ENCODE data around the gene FABP2.
A peak's percentile ranks its signal among the peaks of the same experiment; 100 is the strongest.
"Not testable (repeated sequence)": the region's sequence is repeated elsewhere in the genome, so short reads cannot be mapped to it uniquely, and the experiment has no call there.

Gene FABP2

DNA sequence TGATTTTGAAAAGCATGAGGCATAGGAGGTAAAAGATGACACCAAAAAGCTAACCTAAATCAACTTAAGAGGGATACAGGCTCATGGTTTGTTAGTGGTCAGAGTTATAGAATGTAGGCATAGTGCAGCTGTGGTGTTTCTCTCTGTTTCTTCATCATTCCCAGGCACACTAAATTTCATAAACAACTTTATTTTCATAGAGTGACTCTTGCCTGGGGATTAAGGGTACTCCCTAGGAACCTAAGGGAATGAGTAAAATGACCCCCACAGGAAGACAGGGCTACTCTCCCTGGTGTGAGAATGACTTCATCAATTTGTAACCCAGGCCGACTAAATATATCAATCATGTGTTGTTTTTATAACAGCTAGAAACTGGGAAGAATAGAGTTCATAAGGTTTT lies 11.1 kb downstream of the FABP2 start:
- DNase-seq (ENCODE audit: low read depth in 3 of 3), result no peak

- DNase-seq (ENCODE audit: low read depth in 3 of 3), result no peak
Measured at GRCh38 chr4:119307606-119308005, 14.3 kb downstream of the FABP2 start.

DNA sequence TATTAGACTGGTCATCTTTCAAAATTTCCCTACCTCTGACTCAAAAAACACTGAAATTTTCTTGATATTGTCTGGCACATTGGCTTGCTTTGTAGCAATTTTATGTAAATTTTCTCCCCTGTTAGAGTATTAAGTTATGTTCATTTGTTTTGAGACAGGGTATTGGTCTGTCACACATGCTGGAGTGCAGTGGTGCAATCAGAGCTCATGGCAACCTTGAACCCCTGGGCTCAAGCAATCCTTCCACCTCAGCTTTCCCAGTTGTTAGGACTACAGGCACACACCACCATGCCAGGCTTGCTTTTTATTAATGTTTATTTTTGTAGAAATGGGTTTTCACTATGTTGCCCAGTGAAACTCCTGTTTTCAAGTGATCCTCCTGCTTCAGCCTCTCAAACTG lies 17.5 kb downstream of the FABP2 start:
- DNase-seq (ENCODE audit: low read depth in 3 of 3), result no peak

DNA sequence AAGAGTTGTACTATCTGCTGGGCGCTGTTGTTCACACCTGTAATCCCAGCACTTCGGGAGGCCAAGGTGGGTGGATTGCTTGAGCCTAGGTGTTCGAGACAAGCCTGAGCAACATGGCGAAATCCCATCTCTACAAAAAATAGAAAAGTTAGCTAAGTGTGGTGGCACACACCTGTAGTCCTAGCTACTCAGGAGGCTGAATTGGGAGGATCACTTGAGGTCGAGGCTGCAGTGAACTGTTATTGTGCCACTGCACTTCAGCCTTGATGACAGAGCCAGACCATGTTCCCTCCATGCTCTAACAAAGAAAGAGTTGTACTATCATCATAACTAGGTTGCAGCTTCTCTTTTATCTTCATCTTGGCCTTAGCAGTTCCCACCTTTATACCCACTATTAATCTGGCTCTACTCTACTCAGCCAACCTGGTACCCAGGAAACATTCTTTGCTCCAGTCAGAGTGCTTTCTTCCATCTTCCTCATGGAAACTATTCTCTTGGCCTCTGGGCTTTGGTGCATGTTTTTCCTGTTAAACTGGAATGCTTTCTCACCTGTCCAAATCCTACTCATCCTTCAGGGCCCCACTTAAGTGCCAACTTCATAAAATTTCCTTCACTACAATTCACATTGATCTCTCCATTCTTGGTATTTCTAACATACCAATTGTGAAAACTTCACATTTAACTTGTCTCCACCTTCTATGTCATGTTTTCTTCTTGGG lies 18.2 kb downstream of the FABP2 start:
- DNase-seq (ENCODE audit: low read depth in 3 of 3), result no peak

DNA sequence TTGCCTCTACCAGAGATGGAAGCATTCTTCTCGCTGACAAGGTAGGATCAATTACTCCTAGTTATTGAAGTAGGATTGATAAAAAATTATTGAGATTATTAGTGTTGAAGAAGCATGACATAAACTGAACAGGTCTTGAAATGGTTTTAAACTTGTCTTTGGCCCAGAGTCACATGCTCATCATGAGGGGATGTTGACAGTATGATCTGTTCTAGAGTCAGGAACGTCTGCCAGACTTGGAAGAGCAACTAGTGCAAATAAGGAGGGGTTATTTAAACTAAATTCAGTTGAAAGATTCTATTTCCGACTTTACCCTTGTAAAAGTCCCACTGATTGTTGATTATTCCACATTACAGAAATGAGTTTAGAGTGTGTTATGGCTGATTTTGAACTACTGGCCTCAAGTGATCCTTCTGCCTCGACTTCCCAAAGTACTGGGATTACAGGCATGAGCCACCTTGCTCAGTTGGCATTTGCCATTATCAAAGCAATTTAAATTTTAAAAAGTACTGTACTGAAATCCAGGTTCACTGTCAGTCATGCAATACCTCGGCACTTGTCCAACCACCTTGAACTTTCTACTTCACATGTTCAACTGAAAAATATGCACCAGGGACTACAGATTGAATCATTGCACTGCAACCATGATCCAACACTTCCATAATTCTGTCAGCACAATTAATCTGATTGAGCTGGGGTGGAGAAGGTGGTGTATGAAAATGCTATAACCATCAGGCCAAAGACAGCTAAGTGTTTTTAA lies 19.7 kb downstream of the FABP2 start:
- DNase-seq (ENCODE audit: low read depth in 3 of 3), result no peak

- DNase-seq (ENCODE audit: low read depth in 3 of 3), result peak; percentile 83 to 87 (median 87)
Measured at GRCh38 chr4:119300101-119300978, 21.6 kb downstream of the FABP2 start.

DNA sequence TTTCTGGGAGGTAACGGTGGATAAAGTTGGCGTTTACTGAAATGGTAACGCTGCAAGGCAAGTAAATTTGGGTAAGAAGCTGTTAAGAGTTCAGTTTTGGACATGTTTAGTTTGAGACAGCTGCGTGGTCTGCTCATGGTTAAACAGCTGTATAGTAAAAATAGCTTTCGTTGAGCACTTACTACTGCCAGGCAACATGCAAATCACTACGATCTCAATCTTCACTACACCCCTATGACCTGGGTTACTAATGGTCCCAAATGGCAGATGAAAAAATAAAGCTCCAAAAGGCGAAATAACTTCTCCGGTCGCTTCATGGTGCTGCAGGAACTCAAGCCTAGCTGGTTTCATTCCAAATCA lies 22.2 kb downstream of the FABP2 start:
- no peak for DNase-seq (ENCODE audit: low read depth in 3 of 3)

DNA sequence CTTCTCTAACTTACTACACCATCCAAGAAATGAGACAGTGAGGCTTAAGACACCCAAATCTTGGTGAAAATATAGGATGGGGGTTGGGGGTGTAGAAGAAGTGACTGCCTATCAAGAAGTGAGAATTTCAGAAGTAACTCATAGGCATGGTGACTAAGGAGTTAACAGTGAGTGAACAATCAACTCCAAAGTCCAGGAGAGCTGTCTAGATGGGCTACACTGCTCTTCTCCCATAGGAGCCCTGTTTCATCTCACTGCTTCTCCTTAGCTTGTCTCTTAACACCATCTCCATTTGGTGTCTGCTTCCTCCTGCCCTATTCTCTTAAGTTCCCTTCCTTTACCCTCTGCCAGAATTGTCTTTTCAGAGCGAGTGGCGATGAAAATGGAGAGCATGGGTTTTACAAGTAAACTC lies 22.7 kb downstream of the FABP2 start:
- DNase-seq (ENCODE audit: low read depth in 3 of 3), result no peak

- no peak for DNase-seq (ENCODE audit: low read depth in 3 of 3)
Measured at GRCh38 chr4:119297795-119298194, 24.1 kb downstream of the FABP2 start.

- no peak for DNase-seq (ENCODE audit: low read depth in 3 of 3)
Measured at GRCh38 chr4:119296356-119296755, 25.6 kb downstream of the FABP2 start.

DNA sequence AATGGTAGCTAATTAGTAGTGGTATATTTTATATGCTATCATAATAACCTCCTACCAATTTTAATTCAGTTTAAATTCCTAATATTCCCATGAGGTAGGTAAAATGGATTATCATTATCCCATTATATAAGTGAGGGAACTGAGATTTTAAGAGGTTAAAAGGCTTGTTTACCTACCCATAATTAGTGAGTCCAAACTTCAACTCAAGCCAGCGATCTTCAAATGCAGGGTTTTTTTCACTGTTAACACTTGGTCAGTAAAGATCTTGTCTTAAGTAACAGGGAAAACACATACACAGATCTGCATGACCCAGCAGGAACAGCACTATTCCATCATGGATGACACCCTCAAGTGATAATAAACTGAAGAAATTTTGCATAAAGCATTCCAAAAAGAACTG lies 31.3 kb downstream of the FABP2 start:
- DNase-seq (ENCODE audit: low read depth in 3 of 3), result no peak

GRCh38 chr4:119289313-119289712 lies 32.6 kb downstream of the FABP2 start:
- no peak for DNase-seq (ENCODE audit: low read depth in 3 of 3)

GRCh38 chr4:119286377-119287002 lies 35.4 kb downstream of the FABP2 start:
- no peak for DNase-seq (ENCODE audit: low read depth in 3 of 3)

- no peak for DNase-seq (ENCODE audit: low read depth in 3 of 3)
Measured at GRCh38 chr4:119284876-119285780, 36.8 kb downstream of the FABP2 start.

- DNase-seq (ENCODE audit: low read depth in 3 of 3), result no peak
Measured at GRCh38 chr4:119281393-119281792, 40.5 kb downstream of the FABP2 start.

GRCh38 chr4:119279945-119280344 lies 42.0 kb downstream of the FABP2 start:
- DNase-seq (ENCODE audit: low read depth in 3 of 3), result not testable (repeated sequence)

GRCh38 chr4:119279541-119279940 lies 42.4 kb downstream of the FABP2 start:
- DNase-seq (ENCODE audit: low read depth in 3 of 3), result not testable (repeated sequence)

GRCh38 chr4:119271361-119272085 lies 50.4 kb downstream of the FABP2 start:
- DNase-seq (ENCODE audit: low read depth in 3 of 3), result no peak

GRCh38 chr4:119268466-119268865 lies 53.5 kb downstream of the FABP2 start:
- DNase-seq (ENCODE audit: low read depth in 3 of 3), result no peak
